HUES6 (cell line): Measurements from ENCODE around the gene MAPK8.

Experiments used
- H3K27ac ChIP-seq: 2 replicates; pipeline ENCODE4 v1.7.0; 2013; ENCODE audit warnings: low read depth, mild to moderate bottlenecking, low read length, inconsistent platforms
- H3K27me3 ChIP-seq: 2 replicates; pipeline ENCODE4 v1.6.1; 2013; ENCODE audit warnings: low read length; ENCODE audit not compliant: control insufficient read depth, insufficient read depth
- H3K36me3 ChIP-seq: 2 replicates; pipeline ENCODE4 v1.6.1; 2013; ENCODE audit warnings: low read length; ENCODE audit not compliant: control insufficient read depth, insufficient read depth
- H3K4me1 ChIP-seq: 2 replicates; pipeline ENCODE4 v1.6.1; 2013; ENCODE audit warnings: low read length; ENCODE audit not compliant: control insufficient read depth, insufficient read depth
- H3K4me3 ChIP-seq: 2 replicates; pipeline ENCODE4 v1.5.1; 2013; ENCODE audit warnings: low read depth, low read length
- H3K9ac ChIP-seq: one replicate; pipeline ENCODE4 v1.6.1; 2013; ENCODE audit warnings: mild to moderate bottlenecking, low read length
- H3K9me3 ChIP-seq: 2 replicates; pipeline ENCODE4 v1.6.1; 2013; ENCODE audit warnings: low read depth, low read length; ENCODE audit not compliant: control insufficient read depth, insufficient read depth

MAPK8 gene

DNA sequence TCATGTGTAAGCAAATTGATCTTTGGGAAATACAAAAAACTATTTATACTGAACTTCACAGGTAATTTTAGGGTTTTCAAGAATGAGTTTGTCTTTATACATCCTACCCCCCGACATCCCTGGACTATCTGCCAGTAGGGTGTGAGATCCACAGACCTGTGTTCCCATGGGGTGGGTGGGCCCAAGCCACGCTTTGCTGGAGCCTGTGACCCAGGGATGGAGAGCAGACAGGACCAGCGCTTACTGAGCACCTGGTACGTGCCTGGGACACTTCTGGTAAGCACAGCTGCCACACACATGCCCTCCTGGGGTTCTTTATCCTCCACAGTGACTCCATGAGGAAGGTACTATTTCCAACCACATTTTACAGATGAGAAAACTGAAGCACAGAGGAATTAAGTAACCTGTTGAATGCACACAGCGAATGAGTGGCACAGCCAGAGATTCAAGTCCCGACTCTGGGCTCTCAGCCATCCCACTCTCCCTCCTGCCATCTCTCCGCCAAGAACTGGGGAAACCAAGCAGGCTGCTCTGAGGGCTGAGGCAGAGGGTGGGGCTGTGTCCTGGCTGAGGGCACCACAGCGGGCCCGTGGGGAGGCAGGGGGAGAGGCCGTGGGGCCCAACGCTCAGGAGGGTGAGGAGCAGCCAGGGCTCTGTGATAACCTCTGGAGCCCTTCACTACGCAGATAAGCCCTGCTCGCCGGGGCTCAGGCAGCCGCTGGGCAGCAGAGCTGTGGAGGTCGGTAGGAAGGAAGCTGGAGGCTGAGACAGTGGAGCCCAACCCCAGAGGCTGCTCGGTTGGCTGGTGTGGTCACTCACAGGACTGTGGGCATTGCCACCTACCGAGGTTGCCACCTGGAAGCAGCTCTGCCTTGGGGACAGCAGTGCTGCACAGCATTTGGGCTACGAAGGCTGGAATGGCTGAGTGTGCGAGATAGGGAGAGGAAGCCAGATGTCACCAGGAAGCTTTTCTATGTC, 174.2 kb downstream of the MAPK8 start:
- H3K9ac ChIP-seq: no peak overlapping the region
- H3K27me3 ChIP-seq: no peaks in the 10 kb centered on the region
- H3K4me3 ChIP-seq: no peak overlapping the region
- no peaks in the 10 kb centered on the region for H3K9me3 ChIP-seq
- peaks cover 32% of the 10 kb centered on the region for H3K4me1 ChIP-seq
- H3K36me3 ChIP-seq: no peaks in the 10 kb centered on the region
- H3K27ac ChIP-seq: no peak overlapping the region

DNA sequence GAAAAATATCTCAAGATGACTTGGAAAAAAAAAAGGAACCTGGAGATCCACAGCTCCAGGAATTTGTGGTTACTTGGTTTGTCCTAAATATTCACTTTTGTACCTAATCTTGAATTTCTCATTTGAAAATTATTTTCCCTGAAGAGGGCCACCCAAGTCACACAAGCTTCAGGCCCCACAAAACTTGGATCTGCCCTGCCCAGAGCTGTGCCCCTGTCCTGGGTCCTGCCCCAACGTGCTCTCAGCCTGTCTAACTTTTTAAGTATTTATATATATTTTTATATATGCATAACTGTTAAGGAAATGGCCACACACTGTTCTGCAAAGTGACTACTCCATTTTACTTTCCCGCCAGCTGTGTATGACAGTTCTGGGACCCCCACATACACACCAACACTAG, 174.9 kb downstream of the MAPK8 start:
- Histone ChIP-seq H3K9me3 (no peaks in the 10 kb centered on the region), H3K27me3 (no peaks in the 10 kb centered on the region), H3K4me3 (no peak overlapping the region), H3K36me3 (no peaks in the 10 kb centered on the region), H3K4me1 (peaks cover 26% of the 10 kb centered on the region), H3K9ac (no peak overlapping the region), H3K27ac (no peak overlapping the region)

DNA sequence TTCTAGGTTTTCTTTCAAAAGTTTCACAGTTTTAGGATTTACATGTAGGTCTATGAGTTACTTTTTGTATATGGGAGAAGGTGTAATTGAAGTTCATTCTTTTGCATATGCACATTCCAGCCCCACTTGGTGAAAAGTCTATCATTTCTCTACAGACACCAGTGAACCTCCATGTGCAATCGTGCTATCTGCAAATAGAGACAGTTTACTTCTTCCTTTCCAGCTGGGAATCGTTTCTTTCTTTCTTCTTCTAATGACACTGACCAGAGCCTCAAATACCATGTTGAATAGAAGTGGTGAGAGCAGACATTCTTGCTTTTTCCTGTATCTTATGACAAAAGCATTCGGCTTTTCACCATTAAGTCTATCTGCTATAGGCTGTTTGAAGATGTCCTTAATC, 175.7 kb downstream of the MAPK8 start:
- no peak overlapping the region for H3K27ac ChIP-seq
- no peak overlapping the region for H3K4me3 ChIP-seq
- H3K9ac ChIP-seq: no peak overlapping the region
- H3K36me3 ChIP-seq: no peaks in the 10 kb centered on the region
- no peaks in the 10 kb centered on the region for H3K9me3 ChIP-seq
- H3K27me3 ChIP-seq: no peaks in the 10 kb centered on the region
- H3K4me1 ChIP-seq: peaks cover 18% of the 10 kb centered on the region

DNA sequence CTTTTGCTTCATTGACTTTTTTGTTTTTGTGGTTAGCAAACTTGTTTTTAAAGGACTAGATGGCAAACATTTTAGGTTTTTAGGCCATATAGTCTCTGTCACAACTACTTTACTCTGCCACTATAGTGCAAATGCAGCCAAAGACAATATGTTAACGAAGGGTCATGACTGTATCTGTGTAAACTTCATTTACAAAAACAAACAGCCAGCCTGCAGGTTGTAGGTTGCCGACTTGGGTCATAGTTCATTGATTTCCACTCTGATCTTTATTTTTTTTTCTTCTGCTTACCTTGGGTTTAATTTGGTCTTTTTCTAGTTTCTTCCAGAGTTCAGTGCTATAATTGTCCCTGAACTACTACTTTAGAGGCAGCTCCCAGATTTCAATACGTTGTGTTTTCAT, 178.4 kb downstream of the MAPK8 start:
- H3K9me3 ChIP-seq: no peaks in the 10 kb centered on the region
- H3K27ac ChIP-seq: no peak overlapping the region
- no peak overlapping the region for H3K9ac ChIP-seq
- no peaks in the 10 kb centered on the region for H3K27me3 ChIP-seq
- peaks cover 13% of the 10 kb centered on the region for H3K4me1 ChIP-seq
- no peak overlapping the region for H3K4me3 ChIP-seq
- H3K36me3 ChIP-seq: no peaks in the 10 kb centered on the region

DNA sequence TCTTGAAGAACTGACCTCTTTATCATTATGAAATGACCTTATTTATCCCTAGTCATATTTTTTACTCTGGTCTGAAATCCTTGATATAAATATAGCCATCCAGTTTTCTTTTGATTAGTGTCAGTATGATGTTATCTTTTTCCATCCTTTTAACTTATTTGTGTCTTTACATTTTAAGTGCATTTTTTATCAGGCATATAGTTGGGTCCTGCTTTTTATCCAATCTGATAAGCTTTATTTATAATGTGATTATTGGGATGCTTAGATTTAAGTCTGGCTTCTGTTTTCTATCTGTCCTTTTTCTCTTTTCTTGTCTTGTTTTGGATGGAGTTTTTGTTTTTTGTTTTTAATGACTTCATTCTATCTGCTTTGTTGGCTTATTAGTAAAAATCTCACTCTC, 179.2 kb downstream of the MAPK8 start:
- Histone ChIP-seq H3K4me3 (no peak overlapping the region), H3K36me3 (no peaks in the 10 kb centered on the region), H3K27ac (no peak overlapping the region), H3K4me1 (peaks cover 13% of the 10 kb centered on the region), H3K27me3 (no peaks in the 10 kb centered on the region), H3K9me3 (no peaks in the 10 kb centered on the region), H3K9ac (no peak overlapping the region)

DNA sequence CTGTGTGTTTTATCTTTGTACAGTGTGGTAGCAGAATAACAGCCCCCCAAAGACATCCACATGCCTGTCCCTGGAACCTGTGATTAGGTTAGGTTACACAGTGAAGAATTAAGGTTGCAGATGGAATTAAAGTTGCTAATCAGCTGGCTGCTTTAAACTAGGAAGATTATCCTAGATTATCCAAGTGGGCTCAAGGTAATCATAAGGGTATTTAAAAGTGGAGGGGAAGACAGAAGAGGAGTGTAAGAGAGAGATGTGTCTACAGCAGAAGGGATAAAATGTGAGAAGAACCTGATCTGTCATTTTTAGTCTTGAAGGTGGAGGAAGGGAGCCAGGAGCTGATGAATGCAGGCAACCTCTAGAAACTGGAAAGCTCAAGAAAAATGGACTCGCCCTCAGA, 180.8 kb downstream of the MAPK8 start:
- no peaks in the 10 kb centered on the region for H3K9me3 ChIP-seq
- H3K4me3 ChIP-seq: no peak overlapping the region
- H3K36me3 ChIP-seq: no peaks in the 10 kb centered on the region
- no peak overlapping the region for H3K9ac ChIP-seq
- no peaks in the 10 kb centered on the region for H3K27me3 ChIP-seq
- peaks cover 11% of the 10 kb centered on the region for H3K4me1 ChIP-seq
- no peak overlapping the region for H3K27ac ChIP-seq
